Keratinocyte (primary cell): ENCODE results near the gene ACOXL.

Experiments
- CTCF ChIP-seq, 3 experiments: IDR thresholded peaks in 1 of 3; conservative IDR thresholded peaks in 1 of 3; optimal IDR thresholded peaks in 1 of 3; 2 replicates in 2 of 3; 3 replicates in 1 of 3; pipeline versions ENCODE3 to v1.5.1; 2011; ENCODE audit warnings: low read length in 3 of 3, mild to moderate bottlenecking in 3 of 3, moderate library complexity in 2 of 3, control low read depth in 1 of 3, inconsistent platforms in 1 of 3; ENCODE audit not compliant: insufficient read depth in 2 of 3; ENCODE audit errors: extremely low read depth in 1 of 3
- EZH2 ChIP-seq: IDR thresholded peaks from one replicate; pipeline ENCODE4 v1.6.1; 2012; ENCODE audit warnings: inconsistent platforms, mild to moderate bottlenecking, low read length, moderate library complexity

DNA sequence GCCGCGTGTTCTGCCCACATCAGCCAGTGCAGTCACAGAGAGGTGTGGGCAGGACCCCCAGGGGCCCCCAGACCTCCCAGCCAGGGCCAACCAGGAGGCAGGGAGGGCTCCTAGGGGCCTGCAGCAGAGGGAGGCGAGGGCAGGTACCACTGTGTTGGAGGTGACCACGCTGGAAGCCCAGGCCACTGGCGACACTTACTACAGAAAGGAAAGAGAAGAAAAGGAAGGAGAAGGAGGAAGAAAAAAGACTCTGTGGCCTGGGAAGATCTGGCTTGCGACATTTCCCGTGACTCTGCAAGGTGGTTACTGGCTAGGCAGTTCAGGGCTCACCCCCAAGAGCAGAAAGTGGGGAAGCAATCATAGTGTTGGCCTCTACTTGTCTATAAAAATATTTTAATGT, 290.3 kb downstream of the ACOXL start:
- TF ChIP-seq CTCF (optimal IDR thresholded peaks at IDR 0.05 in 1 of 3, IDR thresholded peaks at IDR 0.05 in 1 of 3, conservative IDR thresholded peaks at IDR 0.05 in 1 of 3; ENCODE audit: extremely low read depth in 1 of 3, insufficient read depth in 2 of 3, low read length in 3 of 3) = no peak
- no peak for TF ChIP-seq EZH2
